Upper lobe of left lung (tissue), 6 donors: ENCODE measurements around the gene MEIS1. TPM values are rescaled to one million over a fixed set of nuclear protein-coding genes. Genes with fewer than 3 reads are reported as not detected.
A peak's percentile ranks its signal among the peaks of the same experiment; 100 is the strongest.

ENCODE experiments used
- ATAC-seq, 2 donors: fragments of 200-7000 bp; cut with Tn5 transposase; one replicate each; pipeline ENCODE4 v1.9.1; 2022; ENCODE audit warnings: mild to moderate bottlenecking in 2 of 2, moderate library complexity in 2 of 2; ENCODE audit not compliant: low FRiP score in 2 of 2
- DNase-seq, 2 donors: peaks; one replicate each; pipeline ENCODE4 v3.0.0-alpha.2; 2019 to 2020
- H3K27ac ChIP-seq, 4 donors: fragments of 200-600 bp; sonication (generic); one replicate each; pipeline ENCODE4 v1.5.1; 2016 to 2019
- H3K27me3 ChIP-seq, 4 donors: fragments of 200-600 bp; sonication (generic); one replicate each; pipeline ENCODE4 v1.5.1; 2017 to 2019
- H3K36me3 ChIP-seq, 4 donors: fragments of 200-600 bp; sonication (generic); one replicate each; pipeline ENCODE4 v1.5.1; 2016 to 2019
- H3K4me1 ChIP-seq, 4 donors: fragments of 200-600 bp; sonication (generic); one replicate each; pipeline ENCODE4 v1.5.1; 2018 to 2019
- H3K4me3 ChIP-seq, 4 donors: fragments of 200-600 bp; sonication (generic); one replicate each; pipeline ENCODE4 v1.5.1; 2017 to 2019; ENCODE audit warnings: mild to moderate bottlenecking in 2 of 4, moderate library complexity in 1 of 4
- H3K9me3 ChIP-seq, 4 donors: fragments of 200-600 bp; sonication (generic); one replicate each; pipeline ENCODE4 v1.5.1; 2018 to 2019
- CTCF ChIP-seq, 6 experiments: fragments of 450-650 bp in 4 of 6; fragments of 200-600 bp in 2 of 6; sonication (generic) in 2 of 6; IDR thresholded peaks; one replicate each; pipeline ENCODE4 v1.5.1; 2016 to 2019; ENCODE audit warnings: antibody characterized with exemption in 6 of 6
- EP300 ChIP-seq, 4 donors: sonication (generic); formaldehyde crosslinking; IDR thresholded peaks; one replicate each; pipeline ENCODE4 v1.5.1; 2017; ENCODE audit warnings: antibody characterized with exemption in 4 of 4, control low read depth in 2 of 4
- POLR2A ChIP-seq, 4 donors: fragments of 450-650 bp; IDR thresholded peaks; one replicate each; pipeline ENCODE4 v1.5.1; 2016 to 2017; ENCODE audit warnings: antibody characterized with exemption in 4 of 4, mild to moderate bottlenecking in 2 of 4
- POLR2AphosphoS5 ChIP-seq, 2 donors: sonication (generic); formaldehyde crosslinking; IDR thresholded peaks; one replicate each; pipeline ENCODE4 v1.5.1; 2017; ENCODE audit warnings: antibody characterized with exemption in 2 of 2
- WGBS, 2 donors: methylation state at CpG; one replicate each; pipeline ENCODE4 v1.1.5; 2017 to 2018; 5-methylcytosine and 5-hydroxymethylcytosine counted together
- total RNA-seq, 6 donors: library from RNA; depleted of rRNA in 4 of 6; stranded (reverse); fragments of >200 nt in 4 of 6; gene quantifications; one replicate each; pipeline versions ENCODE4 v1.1.0 to v1.2.1, GENCODE V29; 2016 to 2021
- donor health status: DM: no; HTN: no; CAD: no; lungs with moderate emphysema.
- donor health status: DM: no; HTN: yes; CAD: no; lungs with severe emphysema.

MEIS1 gene
- total RNA-seq, 6 donors from 2014 or later = 23.1 to 43.9 (median 30.0) TPM

- Histone ChIP-seq H3K27ac (no peak overlapping the region), H3K9me3 (no peaks in the 10 kb centered on the region), H3K4me3 (no peak overlapping the region), H3K4me1 (peaks cover 0 to 18% (median 10%) of the 10 kb centered on the region in 4 donors), H3K36me3 (peaks cover 0 to 10% (median 0%) of the 10 kb centered on the region in 4 donors), H3K27me3 (no peaks in the 10 kb centered on the region)
- no peak for ATAC-seq
- TF ChIP-seq EP300 (IDR thresholded peaks at IDR 0.05) = no peak
- TF ChIP-seq POLR2AphosphoS5 (IDR thresholded peaks at IDR 0.05) = no peak
- 69 to 72% methylated on average over 6 of the region's 6 CpGs for WGBS, 2 donors
- DNase-seq = peak in 1 of 2 donors; percentile 30
Measured at GRCh38 chr2:66519264-66519843, 84.4 kb downstream of the MEIS1 start.

- 66 to 73% methylated on average over 7 of the region's 7 CpGs for WGBS, 2 donors
- H3K36me3 ChIP-seq = peaks cover 0 to 10% (median 0%) of the 10 kb centered on the region in 4 donors
- ATAC-seq (no peak), DNase-seq (no peak)
- peak overlapping the region in 1 of 4 donors; percentile 1 for H3K27ac ChIP-seq
- no peaks in the 10 kb centered on the region for H3K9me3 ChIP-seq
- H3K4me3 ChIP-seq = no peak overlapping the region
- no peaks in the 10 kb centered on the region for H3K27me3 ChIP-seq
- TF ChIP-seq POLR2AphosphoS5 (IDR thresholded peaks at IDR 0.05) = no peak
- TF ChIP-seq CTCF (IDR thresholded peaks at IDR 0.05) = no peak
- TF ChIP-seq EP300 (IDR thresholded peaks at IDR 0.05) = no peak
- TF ChIP-seq POLR2A (IDR thresholded peaks at IDR 0.05) = no peak
- H3K4me1 ChIP-seq = peaks cover 0 to 24% (median 8%) of the 10 kb centered on the region in 4 donors
Measured at GRCh38 chr2:66521291-66521922, 86.5 kb downstream of the MEIS1 start.

- 29 to 30% methylated on average over 6 of the region's 6 CpGs for WGBS, 2 donors
- Histone ChIP-seq H3K27me3 (no peaks in the 10 kb centered on the region), H3K27ac (peak overlapping the region in 1 of 4 donors; percentile 0), H3K4me1 (peaks cover 0 to 25% (median 8%) of the 10 kb centered on the region in 4 donors), H3K4me3 (no peak overlapping the region), H3K36me3 (peaks cover 0 to 7% (median 0%) of the 10 kb centered on the region in 4 donors), H3K9me3 (no peaks in the 10 kb centered on the region)
- TF ChIP-seq POLR2AphosphoS5 (IDR thresholded peaks at IDR 0.05) (no peak), CTCF (IDR thresholded peaks at IDR 0.05) (no peak), POLR2A (IDR thresholded peaks at IDR 0.05) (no peak), EP300 (IDR thresholded peaks at IDR 0.05) (no peak)
- ATAC-seq (no peak), DNase-seq (no peak)
Measured at GRCh38 chr2:66522611-66523376, 87.9 kb downstream of the MEIS1 start.

- Histone ChIP-seq H3K4me1 (peaks cover 0 to 25% (median 8%) of the 10 kb centered on the region in 4 donors), H3K27me3 (no peaks in the 10 kb centered on the region), H3K36me3 (peaks cover 0 to 7% (median under 1%) of the 10 kb centered on the region in 4 donors), H3K4me3 (no peak overlapping the region), H3K9me3 (no peaks in the 10 kb centered on the region), H3K27ac (peak overlapping the region in 1 of 4 donors; percentile 0)
- ATAC-seq (no peak), DNase-seq (no peak)
- TF ChIP-seq POLR2A (IDR thresholded peaks at IDR 0.05) (no peak), POLR2AphosphoS5 (IDR thresholded peaks at IDR 0.05) (no peak), CTCF (IDR thresholded peaks at IDR 0.05) (no peak), EP300 (IDR thresholded peaks at IDR 0.05) (no peak)
- WGBS, 2 donors = 80 to 84% methylated on average over 5 of the region's 5 CpGs
Measured at GRCh38 chr2:66523377-66523969, 88.5 kb downstream of the MEIS1 start.

GRCh38 chr2:66523990-66524389 lies 89.1 kb downstream of the MEIS1 start:
- Histone ChIP-seq H3K27me3 (no peaks in the 10 kb centered on the region), H3K9me3 (no peaks in the 10 kb centered on the region), H3K4me1 (peaks cover 0 to 25% (median 8%) of the 10 kb centered on the region in 4 donors), H3K27ac (no peak overlapping the region), H3K4me3 (no peak overlapping the region), H3K36me3 (peaks cover 0 to 4% (median under 1%) of the 10 kb centered on the region in 4 donors)
- DNase-seq (no peak), ATAC-seq (no peak)
- no peak for TF ChIP-seq POLR2A (IDR thresholded peaks at IDR 0.05)
- no peak for TF ChIP-seq EP300 (IDR thresholded peaks at IDR 0.05)
- TF ChIP-seq CTCF (IDR thresholded peaks at IDR 0.05) = no peak
- TF ChIP-seq POLR2AphosphoS5 (IDR thresholded peaks at IDR 0.05) = no peak
- WGBS, 2 donors = 87 to 90% methylated on average over 2 of the region's 2 CpGs
